Measurements from ENCODE around the gene SLC25A22.

Gene SLC25A22

DNA sequence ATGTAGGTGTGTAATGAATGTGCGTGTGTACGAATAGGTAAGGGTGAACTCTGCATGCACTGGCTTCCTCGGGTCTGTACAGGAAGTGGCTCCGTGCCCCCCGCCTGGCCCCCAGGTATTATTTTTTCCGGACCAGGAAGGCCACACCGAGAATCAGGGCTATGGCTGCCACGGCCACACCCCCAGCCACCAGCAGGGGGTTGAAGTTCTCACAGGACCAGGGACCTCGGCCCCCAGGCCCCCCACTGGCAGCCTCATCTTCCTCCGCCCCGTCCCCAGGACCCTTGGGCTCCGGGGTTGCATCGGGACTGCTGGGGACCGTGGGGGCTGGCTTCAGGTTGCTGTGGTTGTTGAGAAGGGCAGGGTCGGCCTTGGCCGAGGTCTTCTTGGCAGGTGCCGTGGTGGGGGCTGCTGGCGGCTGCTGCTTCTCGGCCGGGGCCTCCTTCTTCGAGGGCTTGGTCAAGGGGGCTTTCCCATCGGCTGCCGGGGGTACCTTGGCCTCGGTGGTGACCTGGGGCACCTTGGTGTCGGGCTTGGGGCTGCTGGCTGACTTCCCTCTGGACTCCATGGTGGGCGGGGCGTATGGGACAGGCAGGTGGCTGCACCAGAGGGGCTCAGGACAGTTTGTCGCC is 10.0 kb downstream of the SLC25A22 start:
- no peak for DNase-seq

DNA sequence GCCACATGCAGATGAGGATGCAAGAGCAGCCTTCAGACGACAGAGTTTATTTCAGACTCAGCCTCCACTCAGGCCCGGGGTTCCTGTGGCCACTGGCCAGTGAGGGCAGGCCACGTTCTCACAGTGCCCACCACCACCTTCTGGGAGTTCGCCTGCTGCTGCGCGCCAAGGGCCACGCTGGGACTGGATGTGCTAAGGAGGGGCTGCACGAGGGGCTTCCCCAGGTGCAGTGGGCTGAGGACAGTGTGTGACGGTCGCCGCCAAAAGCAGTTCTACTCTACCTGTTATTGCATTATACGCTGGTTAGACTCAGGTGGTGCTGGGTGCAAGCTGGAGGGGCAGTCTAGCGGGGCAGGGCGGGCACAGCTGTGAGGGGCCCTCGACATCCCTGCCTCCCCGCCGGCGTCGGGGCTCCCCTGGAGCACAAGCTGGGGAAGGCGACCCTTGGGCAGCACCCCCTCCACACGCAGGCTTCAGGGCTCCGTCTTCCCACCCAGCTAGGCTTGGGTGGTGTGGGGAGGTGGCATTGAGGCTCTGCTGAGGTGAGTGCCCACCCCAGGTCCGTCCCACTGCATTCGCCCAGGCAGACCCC is 10.9 kb downstream of the SLC25A22 start:
- no peak for DNase-seq

DNA sequence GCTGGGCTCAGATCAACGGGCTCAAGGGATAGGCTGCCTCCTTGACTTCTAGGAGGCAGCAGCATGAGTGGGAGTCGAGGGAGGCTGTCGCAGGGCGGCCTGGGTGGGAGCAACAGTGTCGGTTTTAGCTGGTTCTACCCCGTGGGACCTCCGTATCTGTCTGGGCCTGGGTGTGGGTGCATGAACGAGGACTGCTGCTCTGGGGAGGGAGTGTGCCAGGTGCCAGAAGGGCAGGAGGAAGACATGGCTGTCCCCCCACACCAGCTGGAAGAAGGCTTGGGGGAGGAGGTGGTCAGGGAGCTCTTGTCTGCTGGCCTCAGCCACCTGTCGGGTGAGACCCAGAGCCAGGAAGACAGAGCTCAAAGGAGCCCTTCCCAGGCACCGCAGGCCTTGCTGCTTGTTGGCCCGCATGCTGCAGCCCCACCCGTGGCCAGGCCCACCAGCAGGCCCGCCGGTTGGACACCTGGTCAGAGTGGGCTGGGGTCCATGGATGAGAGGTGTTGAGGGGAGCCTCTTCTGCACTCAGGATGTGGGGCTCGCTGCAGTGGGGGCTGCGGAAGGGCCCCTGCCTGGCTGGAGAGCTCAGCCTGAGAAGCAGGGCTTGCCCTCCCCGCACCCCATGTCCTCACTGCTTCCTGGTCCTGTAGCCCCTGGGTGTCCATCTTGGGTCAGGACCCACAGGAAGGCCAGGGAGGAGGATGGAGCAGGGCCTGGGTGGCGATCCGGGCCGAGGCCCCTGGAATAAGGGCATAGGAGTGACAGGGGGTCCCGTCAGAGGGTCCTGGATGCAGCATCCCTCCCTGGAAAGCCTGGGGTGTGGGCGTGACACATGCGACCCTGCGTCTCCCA is 11.6 kb downstream of the SLC25A22 start:
- DNase-seq, result no peak

DNA sequence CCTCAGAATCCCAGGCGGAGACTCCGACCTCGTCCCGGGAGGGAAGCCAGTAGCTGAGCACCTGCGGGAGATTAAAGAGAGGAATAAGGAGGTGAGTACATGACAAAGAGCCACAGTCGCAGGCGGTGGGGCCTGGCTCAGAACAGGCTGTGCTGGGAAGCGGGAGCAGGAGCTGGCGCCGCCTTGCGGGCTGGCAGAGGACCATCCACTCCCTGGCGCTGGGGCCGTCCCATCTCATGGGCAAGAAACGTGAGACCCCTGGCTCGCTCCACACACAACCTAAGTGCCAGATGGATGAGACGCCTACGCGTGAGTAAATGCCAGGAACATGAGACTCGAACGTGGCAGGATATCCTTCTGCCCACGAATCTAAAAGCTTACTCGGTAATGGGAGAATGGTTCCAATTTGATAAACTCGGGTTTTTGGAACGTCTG is 14.5 kb downstream of the SLC25A22 start:
- peak; percentile 84 for DNase-seq

DNA sequence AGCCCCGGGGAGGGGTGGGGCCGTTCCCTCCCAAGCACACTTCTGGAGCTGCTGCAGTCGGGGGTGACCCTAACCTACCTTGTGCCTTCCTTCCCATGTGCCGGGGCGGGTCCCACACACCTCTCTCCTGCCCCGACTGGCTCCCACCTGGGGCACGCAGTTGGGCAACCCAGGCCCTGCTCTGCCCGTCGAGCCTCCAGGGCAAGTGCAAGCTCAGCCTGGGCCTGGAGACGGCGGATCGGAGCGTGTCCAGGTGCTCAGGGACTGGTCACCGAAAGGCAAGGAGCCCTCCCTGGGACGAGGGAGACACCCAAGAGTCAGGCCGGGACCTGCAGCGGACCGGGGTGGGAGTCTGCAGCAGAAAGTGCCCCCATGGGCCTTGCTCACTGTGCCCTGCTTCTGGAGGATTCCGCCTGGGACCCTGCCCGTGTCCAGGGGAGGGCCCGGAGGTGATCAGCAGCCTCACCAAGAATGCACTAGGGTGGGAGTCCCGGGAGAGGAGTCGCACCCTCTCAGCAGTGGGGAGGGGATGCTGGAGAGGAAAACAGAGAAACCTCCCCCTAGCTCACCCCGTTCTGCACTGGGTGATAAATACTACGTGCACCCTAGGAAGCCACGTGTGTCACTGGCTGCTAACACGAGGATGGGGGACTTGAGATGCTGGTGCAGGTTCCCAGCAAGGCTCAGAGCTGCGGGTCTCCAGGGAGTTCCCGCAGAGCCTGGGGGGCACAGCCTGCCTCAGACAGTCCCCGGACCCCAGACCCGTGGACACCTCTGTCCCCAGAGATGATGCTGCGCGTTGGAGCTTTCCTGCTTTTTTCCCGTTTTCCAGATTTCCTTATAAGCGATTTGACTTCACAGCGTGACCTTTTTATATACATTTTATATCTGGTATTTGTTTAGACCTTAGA is 15.6 kb downstream of the SLC25A22 start:
- DNase-seq, result no peak

DNA sequence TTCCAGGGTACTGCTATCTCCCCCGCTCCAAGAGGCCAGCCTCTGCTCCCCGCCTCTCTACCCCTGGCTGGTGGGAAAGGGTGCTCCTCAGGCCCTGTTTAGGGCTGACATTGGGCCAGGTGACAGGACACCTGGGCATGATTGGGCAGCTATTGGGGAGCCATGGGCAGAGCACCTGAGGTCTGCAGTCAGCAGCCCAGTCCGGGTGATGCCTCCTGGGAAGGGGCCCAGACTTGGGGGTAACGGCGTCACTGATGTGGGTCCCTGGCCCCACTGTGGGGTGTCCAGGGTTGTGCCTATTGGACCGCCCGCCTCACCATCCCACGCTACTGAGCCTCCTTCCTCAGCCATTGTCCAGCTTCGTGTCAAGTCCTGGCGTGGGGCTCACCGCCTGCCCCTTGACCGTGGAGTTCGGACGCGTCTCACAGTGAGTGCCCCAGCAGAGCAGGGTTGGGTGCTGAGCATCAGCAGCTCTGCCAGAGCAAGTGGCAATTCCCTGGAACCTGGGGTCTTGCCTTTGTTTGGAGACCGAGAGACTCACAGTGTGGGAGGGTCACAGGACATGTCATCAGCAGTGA is 18.0 kb downstream of the SLC25A22 start:
- DNase-seq, result no peak

DNA sequence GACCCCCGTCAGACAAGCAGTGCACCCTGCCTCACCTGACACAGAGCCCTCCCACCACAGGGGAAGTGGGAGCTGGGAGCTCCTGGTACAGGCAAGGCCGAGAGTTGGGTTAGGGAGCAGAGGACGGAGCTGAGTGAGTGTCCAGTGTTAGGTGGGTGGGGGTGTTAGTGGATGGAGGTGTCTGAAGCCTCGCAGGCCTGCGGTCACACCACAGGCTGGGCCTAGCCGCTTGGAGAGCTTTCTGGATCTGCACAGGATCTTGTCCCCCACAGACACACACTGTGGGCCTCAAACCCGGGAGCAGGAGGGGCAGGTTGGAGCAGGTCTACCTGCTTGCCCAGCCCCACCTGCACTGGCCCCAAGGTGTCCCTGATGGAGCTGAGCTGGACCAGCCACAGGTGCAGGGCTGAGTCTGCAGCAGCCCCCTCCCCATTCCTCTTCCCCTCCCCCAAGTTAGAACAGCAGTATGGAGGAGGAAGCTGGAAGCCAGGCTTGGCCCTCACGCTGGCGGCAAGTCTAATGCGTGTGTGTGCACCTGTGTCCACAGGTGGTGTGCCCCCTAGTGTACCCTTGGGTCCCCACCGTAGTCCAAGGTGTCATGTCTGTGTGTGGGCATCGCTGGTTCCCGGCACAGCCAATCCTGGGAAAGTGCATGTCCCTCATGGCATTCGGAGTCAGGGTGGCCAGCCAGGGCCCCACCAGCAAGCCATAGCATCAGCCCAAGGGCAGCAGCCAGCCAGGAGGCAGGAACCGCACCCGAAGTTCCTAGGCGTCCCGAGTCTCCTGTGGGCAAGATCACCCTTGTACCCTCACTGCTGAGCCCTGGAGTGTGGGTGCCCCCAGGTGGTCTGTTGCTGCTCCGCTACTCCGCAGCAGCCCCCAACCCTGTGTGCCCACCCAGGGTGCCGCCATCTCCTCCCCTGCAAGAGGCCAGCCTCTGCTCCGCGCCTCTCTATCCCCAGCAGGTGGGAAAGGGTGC is 18.8 kb downstream of the SLC25A22 start:
- DNase-seq, result no peak

DNA sequence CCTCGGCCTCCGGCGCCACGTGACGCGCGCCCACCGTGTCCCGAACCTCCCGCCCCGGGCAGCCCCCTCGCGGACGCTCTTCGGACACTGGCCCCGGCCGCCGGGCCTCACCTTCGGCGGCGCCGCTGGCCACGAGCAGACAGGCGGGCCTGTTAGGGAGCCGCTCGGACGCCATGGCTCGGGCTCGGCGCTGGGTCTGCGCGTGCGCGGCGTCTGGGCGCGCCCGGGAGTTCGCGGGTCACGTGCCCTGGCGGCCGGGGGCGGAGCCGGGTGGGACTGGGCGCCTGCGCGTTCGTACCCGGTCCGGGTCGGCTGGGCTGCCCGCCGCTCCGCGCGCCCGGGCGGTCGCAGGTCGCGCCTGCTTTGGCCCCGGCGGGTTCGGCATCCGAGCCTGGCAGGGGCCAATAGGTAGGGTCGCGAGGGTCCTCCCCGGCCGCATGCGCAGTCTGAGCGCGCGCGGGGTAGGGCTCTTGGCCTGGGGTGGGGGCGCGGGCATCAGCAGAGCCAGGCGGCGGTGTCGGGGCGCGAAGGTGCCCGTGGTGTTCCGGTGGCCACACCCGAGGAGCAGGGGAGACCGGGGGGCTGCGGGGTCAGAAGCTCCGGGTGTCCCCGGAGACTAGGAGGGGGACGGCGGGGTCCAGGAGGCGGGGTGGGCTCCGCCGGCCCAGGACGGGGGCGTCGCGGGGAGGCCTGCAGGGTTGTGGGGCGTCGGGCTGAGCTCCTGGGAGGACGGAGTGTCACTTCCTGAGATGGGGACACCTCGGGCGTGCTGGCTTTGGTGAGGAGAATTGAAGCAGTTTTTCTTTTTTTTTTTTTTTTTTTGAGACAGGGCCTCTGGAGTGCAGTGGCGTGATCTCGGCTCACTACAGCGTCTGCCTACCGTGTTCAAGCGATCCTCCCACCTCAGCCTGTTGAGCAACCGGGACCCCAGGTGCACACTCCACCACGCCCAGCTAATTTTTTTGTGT is 20.5 kb downstream of the SLC25A22 start, which contains the start of gene GATD1:
TSS of gene GATD1 (minus strand) at position 200 of the 968 bp plus-strand sequence. CDS start at position 175, 25 bp downstream.
- DNase-seq, result peak; percentile 86

DNA sequence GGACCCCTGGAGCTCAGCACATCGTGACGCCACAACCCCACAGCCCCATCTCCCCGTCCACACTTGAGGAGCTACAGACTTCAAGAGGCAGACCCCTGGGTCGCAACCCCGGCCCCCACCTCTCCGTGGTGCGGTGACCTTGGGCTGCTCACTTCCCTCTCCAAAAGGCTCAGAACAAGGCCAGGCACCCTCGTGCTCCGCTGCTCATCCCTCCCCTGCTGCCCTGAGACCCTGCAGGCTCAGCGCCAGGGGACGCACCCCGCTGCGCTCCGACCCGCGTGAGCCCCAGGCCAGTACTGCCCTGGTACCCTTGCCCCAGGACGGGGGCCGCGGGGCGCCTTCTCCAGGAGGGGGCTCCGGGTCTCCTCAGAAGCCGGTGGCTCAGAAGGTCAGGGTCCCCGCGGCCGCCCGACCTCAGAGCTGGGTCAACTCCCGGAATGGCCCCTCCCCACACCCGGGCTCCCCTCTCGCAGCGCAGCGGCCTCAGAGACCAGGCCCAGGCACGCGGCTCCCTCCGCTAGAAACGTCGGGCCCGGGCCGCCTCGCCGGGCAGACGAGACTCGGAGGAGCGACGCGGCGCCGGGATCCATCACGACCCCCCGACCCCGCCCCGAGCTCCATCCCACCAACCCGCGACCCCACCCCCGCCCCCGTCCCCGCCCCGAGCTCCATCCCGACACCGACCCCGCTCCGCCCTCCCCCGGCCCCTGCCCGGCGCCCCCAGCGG is 21.4 kb downstream of the SLC25A22 start:
- DNase-seq, result no peak

DNA sequence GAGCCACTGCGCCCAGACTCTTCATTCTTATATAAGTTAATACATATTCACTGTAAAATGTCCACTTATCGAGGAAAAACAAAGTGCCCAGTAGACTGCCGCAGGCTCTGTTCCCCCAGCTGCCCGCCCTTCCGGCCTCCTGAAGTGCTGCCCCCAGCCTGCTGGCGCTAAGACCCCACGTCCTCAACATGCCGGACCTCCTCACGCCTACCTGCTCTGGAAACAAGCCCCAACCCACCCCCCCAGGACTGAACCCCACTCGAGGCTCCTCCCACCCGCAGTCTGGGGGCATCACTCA is 21.9 kb downstream of the SLC25A22 start:
- DNase-seq, result no peak

DNA sequence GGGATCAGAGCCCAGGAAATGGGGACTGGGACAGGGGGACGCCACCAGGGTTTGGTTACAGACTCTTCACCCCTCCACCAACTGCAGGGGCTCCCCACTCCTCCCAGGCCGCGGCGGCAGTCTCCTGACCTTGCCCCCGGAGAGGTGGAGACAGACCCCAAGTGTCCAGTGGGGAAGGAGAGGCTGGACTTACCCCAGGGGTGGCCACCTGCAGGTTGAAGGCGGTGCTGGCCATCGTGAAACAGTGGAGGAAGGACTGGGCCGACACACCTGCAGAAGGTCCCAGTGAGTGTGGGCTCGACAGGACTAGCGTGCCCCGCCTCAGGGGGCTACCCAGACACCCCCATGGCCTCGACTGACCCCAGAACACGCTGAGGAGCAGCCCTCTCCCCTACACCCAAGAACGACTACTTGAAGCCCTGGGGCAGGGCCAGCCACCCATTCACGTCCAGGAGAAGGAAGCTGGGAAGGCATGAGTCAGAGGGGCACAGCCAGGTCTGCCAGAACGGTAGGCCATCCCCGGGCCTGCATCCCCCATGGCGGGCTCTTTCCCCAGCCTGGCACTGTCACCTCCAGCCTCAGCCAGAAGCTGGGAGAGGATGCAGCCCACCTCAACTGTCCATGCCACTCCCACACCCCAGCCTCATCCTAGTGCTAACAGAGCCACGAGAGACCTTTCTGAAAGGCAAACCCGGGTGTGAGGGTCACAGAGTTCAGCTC is 23.0 kb downstream of the SLC25A22 start:
- peak; percentile 70 for DNase-seq

DNA sequence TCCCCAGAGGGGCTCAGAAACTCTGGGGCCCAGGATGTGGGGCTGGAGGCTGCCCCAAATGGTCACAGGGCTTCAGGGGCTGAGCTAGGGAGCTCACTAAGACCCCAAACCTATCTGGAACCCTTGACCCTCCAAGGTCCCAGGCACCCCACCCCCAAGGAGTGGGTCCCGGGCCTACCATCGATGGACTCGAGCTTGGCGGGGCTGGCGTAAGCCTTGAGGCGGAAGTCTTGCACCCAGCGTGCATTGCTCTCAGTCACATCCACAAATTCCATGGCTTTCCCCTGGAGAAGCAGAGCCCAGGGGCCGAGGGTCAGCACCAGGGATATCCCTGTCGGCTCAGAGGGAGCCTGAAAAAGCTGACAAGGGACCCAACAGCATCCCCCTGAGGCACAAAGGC is 24.3 kb downstream of the SLC25A22 start:
- DNase-seq, result no peak

DNA sequence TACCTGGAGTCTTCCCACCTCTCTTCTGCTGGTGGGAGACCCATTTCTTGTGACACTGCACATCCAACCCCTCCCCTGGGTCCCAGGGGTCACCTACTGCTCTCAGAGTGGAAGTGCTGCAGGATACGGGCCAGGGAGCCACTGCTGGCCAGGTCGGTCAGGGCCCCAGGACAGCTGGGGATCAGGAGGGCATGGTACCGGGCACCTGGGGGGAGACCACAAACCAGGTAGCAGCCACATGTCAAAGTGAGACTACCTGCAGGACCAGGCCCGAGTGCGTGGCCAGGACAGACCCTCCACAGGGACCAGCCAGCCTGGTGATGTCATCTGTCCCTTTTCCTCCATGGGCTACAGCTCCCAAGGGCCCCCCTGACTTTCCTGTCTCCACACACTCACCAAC is 24.7 kb downstream of the SLC25A22 start:
- no peak for DNase-seq

DNA sequence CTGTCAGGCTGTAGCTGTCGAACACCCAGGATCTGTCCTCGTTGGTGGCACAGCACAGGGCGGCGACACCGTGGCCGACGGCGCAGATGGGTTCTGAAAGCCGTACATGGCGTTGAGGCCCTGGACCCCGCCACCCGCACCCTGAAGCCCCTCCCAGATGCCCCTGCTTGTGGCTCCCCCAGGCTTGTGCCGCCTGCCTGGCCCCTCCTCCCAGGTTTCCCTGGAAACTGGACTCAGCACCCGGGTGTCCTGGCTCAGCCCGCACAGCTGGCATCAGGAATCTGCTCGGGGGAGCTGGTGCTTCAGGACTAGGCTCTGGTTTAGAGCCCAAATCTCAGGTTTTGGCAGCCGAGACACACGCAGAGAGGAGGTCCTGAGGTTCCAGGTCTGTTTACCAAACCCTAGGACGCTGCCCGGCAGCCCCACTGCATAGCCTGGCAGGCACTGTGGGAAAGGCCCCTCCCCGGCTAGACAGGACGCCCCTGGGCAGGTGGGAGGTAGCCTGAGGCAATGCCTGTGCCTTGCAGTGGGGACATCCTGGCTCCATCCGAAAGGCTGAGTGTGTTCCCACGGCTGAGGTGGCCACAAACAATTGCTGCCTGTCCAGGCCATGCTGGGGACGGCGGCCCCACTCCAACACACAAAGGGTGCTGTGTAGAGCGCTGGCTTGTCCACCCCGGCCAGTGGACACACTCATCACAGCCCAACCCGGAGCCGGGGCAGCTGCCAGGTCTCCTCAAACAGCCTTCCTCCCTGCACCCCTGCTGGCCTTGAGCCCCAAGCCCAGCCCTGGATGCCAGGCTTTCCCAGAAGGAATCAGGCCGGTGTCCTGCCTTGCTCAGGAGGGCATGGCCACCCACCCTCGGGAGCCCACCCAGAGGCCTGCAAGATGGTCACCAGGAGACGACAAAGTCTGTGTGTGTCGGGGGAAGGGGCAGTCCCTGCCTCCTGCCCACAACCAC is 25.4 kb downstream of the SLC25A22 start:
- DNase-seq, result no peak

DNA sequence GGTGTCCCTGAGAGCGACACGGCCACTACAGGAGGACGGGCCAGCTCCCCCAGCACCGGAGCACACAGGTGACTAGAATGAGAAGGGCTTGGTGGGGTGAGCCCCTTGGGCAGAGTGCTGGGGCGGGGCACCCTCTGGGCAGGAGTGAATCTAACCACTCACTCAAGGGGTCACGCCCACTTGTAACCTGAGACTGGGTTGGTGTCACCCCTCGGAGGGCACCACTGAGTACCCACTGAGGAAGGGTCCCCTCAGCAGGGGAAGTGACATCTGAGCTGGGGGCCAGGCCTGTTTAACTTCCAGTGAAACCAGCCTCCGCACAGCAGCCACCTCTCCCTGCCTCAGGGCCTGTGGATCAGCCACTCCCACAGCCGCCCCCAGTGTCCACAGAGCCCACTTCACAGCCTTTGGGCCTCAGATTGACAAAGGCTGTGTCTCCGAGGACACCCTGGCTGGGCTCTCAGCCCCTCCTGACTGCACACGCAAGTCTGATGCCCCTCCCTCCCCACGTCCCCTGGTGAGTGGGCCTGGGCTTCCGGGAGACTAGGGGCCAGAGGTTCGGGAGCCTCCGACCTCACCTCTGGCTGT is 26.4 kb downstream of the SLC25A22 start:
- DNase-seq, result no peak

DNA sequence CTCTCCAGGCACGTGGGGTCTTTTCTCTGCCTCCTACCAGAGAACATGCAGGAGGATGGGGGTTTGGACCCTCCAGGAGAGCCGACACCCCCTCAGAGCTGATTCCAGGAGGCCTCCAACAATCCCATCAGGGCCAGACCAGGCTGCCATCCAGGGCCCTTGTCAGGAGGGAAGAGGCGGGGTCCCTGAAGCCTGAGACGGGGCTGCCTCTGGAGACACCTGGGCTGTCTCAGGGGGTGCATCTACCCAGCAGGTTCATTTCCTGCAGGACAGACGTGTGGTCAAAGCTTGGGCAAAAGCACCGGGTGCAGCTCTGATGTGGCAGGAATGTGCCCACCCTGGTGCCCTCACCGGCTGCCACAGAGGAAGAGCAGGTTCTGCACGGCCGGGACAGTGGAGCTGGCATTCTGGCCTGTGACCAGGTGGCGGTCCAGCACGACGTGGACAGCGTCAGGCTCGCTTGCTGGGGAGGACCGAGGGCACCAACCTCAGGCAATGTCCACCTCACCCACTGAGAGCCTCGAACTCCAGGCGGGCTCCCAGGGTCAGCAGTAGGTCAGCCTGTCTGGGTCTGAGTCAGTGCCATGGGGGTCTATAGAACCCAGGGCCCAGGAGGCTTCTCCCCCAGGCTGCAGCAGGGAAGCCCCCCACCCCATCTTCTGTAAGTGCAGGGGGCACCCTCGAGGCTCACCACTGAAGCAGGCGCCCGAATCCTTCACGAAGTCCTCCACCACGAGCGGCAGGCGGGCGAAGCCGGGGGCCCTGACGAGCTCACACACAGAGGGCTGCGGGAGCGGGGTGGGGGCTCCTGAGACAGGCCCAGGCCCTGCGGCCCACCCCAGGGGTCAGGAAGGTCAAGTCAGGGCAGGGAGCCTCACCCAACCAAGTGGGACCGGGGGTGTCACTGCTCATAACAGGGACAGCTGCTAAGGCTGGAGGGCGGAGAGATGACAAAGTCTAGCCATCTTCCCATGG is 27.2 kb downstream of the SLC25A22 start:
- no peak for DNase-seq
